Measurements from ENCODE around the gene INO80B.

INO80B gene

DNA sequence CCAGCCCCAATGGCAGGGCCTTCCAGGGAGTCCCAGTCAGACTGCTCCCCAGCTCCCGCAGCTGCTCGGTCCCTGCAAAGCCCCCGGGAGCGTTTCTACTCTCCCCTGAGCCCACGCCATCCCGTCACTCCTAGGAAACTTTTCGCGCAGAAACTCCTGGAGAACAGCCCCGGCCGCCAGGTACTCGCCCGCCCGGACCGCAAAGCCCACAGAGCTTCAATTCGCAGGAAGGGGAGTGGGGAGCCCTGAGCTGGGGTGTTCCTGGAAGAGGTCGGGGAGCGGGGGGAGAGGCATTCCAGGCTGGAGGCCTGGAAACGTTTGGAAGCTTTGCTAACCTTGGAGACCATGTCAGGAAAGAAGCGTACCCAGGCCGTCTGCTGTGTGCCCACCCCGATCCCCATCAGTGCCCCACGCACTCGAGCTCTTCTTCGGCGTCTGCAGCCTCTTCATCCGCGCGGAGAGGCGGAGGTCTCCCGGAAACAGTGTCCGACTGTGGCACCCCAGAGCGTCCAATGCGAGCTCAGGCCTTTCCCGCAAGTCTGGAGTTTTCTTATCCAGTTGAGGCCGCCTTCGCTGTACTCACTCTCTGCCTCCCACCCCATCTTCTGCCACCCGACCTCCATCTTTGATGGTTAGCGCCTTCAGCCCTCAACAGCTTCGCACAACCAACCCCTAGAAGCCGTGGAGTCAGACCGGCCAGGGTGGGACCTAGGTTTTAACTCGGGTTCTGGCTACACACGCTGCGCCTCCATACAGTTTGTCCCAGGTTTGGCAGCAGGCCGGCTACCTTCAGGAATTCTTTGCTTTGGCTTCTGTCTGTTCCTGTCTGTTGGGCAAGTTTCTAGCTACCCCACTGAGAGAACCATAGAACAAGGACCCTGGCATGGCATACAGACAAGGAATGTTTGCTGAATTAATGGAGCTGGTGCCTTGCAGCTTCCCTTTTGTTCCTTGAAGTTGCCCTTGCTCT lies 48.9 kb downstream of the INO80B start:
- no peak for DNase-seq

DNA sequence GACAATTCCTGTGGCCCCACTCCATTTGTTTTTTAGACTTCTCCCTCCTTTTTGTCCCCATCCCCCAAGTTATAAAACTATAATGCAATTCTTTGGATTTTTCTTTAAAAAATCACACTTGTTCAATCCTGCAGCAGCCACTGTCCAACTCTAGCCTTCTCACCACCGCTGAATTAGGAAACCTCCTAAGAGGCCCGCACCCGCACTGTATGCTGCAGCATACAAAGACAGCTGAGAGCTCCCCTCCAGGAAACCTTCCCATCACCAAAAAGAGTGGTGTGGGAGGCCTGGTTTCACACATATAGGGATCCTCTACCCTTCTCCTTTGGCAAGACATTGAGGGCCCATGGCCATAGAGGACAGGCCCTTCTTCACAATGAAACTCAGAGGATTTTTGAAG lies 49.7 kb downstream of the INO80B start:
- no peak for DNase-seq

DNA sequence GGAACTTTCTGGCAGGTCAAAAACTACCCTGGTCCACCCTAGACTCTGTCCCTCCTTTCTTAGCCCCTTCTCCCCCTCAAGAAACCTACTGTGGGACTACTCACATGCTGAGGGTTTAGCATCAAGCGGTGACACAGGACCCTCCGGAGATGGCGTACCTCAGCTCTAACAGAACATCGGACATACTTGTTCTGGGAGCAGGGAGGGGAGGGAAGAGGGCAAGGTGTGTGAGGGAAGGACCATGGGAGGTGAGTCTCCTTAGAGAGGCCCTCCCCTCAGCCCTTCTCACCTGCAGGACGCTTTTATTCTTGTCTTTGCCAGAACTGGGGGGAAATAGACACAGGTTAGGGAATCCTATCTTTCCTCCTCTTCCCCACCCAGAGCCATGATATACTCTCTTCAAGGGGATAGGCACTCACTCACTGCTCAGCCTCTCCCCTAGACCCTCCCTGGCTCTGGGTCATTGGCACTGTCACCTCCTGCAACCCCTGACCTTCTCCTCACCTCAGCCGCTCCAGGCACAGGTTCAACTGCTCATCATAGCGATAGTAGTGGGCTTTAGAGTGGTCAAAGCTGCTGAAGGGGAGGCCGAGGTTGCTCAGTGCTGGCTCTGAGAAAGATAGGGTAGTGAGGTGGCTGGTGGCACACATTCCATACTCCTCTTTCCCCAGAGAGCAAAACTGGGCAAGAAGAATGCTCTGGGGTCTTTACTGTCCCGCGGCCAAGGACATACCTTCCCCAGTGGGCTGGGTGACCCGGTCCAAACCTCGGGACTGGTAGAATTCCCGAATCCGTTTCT lies 50.8 kb downstream of the INO80B start:
- DNase-seq = no peak

DNA sequence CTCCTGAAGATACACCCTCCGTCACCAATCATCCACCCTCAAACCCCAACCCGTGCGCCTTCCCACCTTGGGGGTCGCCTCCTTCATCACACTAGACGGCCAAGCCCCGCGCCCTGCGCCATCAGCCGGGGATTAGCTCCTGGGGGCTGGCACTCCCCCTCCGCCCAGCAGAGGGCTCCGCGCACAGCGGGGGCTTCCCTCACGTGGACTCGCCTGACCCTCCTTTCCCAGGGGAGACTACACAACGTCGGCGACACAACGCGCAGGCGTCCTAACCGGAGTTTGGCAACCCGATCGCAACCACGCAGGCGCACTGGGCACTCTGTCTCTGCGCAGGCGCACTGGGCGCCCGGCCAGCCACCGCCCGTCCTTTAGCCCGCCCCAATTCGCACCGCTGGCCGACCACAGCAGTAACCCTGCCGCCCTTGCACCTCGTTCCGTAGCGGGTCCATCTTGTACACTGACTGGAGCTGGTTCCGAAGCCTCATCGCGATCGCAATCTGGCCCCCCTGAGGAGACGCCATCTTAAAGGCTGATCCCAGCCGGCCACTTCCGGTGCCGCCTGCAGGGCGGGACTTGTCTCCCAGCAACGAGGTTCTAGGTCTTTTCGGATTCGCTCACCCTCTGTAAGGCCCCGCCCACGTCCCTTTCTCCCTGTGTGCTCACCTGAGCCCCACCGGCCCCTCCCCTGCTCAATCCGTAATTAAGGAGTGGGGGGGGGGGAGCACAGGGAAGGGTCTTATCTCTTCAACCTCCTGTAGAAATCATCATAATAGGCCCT lies 52.4 kb downstream of the INO80B start, which contains the start of gene PCGF1:
TSS of gene PCGF1 (minus strand) at position 551 of the 781 bp plus-strand sequence. CDS start at position 524, 27 bp downstream.
- peak; percentile 99 to 100 for DNase-seq
